PFSK-1 (cell line): Measurements from ENCODE around the gene TRAPPC6A.

Experiments used
- FOXP2 ChIP-seq: optimal IDR thresholded peaks from 2 replicates; pipeline ENCODE3; 2011; ENCODE audit warnings: borderline replicate concordance, control low read depth, inconsistent platforms; ENCODE audit not compliant: insufficient read depth; ENCODE audit errors: extremely low read length, extremely low read depth
- POLR2AphosphoS5 ChIP-seq: IDR thresholded peaks from 2 replicates; pipeline ENCODE4 v1.6.1; 2012; ENCODE audit warnings: low read depth, mild to moderate bottlenecking, control low read depth, low read length, moderate library complexity
- SIN3A ChIP-seq: IDR thresholded peaks from 2 replicates; pipeline ENCODE4 v1.6.1; 2012; ENCODE audit warnings: mild to moderate bottlenecking, low read length, moderate library complexity, borderline replicate concordance; ENCODE audit not compliant: insufficient read depth
- TAF1 ChIP-seq: IDR thresholded peaks from 2 replicates; pipeline ENCODE4 v1.6.1; 2012; ENCODE audit warnings: low read length, control low read depth, borderline replicate concordance; ENCODE audit not compliant: insufficient read depth
- TF ChIP-seq, protein P1 (sequence below), 2 experiments: IDR thresholded peaks; 2 replicates each; pipeline versions ENCODE4 v1.6.1 to v1.8.0; 2011 to 2012; ENCODE audit warnings: low read depth in 2 of 2, low read length in 2 of 2, control low read depth in 1 of 2, inconsistent platforms in 1 of 2, mild to moderate bottlenecking in 1 of 2, moderate library complexity in 1 of 2; ENCODE audit not compliant: insufficient read depth in 1 of 2

- no peak for TF ChIP-seq POLR2AphosphoS5
- TF ChIP-seq FOXP2 = no peak
- no peak for TF ChIP-seq SIN3A
- no peak for TF ChIP-seq TAF1
- TF ChIP-seq, protein P1, sequence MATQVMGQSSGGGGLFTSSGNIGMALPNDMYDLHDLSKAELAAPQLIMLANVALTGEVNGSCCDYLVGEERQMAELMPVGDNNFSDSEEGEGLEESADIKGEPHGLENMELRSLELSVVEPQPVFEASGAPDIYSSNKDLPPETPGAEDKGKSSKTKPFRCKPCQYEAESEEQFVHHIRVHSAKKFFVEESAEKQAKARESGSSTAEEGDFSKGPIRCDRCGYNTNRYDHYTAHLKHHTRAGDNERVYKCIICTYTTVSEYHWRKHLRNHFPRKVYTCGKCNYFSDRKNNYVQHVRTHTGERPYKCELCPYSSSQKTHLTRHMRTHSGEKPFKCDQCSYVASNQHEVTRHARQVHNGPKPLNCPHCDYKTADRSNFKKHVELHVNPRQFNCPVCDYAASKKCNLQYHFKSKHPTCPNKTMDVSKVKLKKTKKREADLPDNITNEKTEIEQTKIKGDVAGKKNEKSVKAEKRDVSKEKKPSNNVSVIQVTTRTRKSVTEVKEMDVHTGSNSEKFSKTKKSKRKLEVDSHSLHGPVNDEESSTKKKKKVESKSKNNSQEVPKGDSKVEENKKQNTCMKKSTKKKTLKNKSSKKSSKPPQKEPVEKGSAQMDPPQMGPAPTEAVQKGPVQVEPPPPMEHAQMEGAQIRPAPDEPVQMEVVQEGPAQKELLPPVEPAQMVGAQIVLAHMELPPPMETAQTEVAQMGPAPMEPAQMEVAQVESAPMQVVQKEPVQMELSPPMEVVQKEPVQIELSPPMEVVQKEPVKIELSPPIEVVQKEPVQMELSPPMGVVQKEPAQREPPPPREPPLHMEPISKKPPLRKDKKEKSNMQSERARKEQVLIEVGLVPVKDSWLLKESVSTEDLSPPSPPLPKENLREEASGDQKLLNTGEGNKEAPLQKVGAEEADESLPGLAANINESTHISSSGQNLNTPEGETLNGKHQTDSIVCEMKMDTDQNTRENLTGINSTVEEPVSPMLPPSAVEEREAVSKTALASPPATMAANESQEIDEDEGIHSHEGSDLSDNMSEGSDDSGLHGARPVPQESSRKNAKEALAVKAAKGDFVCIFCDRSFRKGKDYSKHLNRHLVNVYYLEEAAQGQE (IDR thresholded peaks at IDR 0.05; ENCODE audit: insufficient read depth in 1 of 2, low read depth in 2 of 2, low read length in 2 of 2) = no peak
Measured at GRCh38 chr19:45172611-45173208, 5.3 kb downstream of the TRAPPC6A start.
